NCI-H526 treated with DMSO at 0.1 percent for 48 hours (cell line): Measurements from ENCODE around the gene BMP8B.
"Not testable (repeated sequence)": the region's sequence is repeated elsewhere in the genome, so short reads cannot be mapped to it uniquely, and the experiment has no call there.

ENCODE experiments used
- DNase-seq: peaks from one replicate; lab custom pipeline; 2025; lab: John Stamatoyannopoulos, UW

The BMP8B gene, protein sequence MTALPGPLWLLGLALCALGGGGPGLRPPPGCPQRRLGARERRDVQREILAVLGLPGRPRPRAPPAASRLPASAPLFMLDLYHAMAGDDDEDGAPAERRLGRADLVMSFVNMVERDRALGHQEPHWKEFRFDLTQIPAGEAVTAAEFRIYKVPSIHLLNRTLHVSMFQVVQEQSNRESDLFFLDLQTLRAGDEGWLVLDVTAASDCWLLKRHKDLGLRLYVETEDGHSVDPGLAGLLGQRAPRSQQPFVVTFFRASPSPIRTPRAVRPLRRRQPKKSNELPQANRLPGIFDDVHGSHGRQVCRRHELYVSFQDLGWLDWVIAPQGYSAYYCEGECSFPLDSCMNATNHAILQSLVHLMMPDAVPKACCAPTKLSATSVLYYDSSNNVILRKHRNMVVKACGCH

GRCh38 chr1:39788758-39789570 is at the start of gene BMP8B:
Gene BMP8B (minus strand): TSS chr1:39788865. CDS start chr1:39788485, 380 bp downstream.
- peak; percentile 38 for DNase-seq

DNA sequence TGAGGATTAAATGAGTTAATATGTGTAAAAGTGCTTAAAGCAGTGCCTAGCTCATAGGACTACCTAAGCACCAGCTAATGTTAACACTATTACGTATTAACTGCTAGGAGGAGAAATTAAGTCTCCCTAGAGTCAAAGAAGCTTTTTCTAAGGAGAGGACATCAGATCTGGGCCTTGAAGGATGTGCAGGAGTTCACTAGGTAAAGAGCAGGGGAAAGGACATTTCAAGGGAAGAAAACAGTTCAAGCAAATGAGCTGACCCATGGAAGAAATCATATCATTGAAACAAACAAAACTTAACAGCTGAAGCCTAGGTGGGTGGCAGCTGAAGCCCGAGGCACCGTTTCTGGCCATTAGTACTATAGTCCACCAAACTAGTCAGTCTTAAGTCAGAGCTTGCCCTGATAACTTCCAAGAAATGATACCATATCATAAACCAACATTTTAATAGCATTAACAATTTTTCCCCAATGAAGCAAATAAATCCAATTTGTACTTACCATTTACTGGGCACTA is 48.0 kb upstream of the BMP8B start:
- DNase-seq = no peak

DNA sequence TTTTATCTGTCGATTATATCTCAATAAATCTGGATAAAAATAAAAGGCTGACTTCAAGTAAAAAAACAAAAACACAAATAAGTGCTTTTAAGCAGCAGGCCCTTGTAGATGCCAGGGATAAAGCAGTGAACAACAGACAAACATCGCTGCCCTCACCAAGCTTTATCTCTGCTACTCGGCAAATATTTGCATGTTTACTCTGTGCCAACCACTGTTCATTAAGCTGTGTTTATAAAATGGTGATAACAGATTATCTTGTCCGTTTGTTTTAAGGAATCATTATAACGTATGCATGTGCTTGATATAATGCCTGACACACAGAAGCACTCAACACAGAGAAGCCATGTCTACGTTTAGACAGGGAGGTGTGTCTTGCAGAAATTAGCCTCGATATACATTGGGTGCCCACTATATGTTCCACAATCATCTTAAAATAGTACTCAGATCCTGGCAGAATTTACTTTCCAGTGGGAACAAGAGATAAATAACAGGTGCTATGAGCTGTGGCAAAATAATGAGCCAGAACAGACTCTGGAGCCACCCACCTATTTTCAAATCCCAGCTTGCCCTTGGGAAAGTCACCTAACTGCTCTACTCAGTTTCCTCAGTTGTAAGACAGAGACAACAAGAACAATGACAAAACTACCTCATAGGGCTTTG is 47.4 kb upstream of the BMP8B start:
- DNase-seq = peak; percentile 18

- DNase-seq = no peak
These were observed 46.4 kb upstream of the BMP8B start for GRCh38 chr1:39835110-39835509.

DNA sequence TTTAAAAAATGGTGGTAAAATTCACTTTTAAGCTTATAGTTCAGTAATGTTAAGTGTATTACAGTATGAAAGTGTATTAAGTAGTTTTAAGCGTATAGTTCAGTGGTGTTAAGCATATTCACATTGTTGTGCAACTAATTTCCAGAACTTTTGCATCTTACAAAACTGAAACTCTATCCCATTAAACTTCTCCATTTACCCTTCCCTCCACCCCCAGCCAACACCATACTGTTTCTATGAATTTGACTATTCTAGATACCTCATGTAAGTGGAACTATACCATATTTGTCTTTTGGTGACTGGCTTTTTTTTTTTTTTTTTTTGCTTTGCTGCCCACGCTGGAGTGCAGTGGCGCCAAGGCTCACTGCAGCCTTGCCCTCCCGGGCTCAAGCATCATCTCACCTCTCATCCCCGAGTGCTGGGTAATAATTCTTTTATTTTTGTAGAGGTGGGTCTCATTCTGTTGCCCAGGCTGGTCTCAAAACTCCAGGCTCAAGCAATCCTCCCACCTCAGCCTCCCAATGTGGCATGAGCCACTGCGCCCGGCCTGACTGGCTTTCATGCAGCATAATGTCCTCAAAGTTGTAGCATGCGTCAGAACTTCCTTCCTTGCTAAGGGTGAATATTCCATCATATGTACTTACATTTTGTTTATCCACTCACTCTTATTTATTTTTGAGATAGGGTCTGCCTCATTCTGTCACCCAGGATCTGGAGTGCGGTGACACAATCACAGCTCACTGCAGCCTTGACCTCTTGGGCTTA is 45.1 kb upstream of the BMP8B start:
- DNase-seq = no peak

DNA sequence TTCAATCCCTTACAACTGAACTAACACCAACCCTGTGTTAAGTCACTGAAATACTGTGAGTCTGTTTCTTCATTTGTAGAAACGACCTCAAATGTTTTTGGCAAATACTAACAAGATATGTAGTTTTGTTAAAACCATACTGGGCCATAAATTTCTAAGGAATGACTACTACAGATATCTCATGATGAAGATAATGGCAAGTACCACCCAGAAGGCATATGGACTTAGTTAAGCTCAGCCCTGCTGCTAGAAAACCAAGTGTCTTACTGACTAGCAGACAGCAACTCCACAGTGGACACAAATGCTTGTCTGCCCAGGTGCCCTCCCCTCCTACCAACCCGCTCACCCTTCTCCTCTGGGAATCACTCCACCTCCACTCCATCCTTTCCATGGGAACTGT is 44.5 kb upstream of the BMP8B start:
- no peak for DNase-seq

GRCh38 chr1:39832294-39832693 is 43.6 kb upstream of the BMP8B start:
- DNase-seq = no peak

GRCh38 chr1:39829791-39830533 is 41.3 kb upstream of the BMP8B start:
- DNase-seq = no peak

- no peak for DNase-seq
These were observed 40.1 kb upstream of the BMP8B start for GRCh38 chr1:39828734-39829133.

DNA sequence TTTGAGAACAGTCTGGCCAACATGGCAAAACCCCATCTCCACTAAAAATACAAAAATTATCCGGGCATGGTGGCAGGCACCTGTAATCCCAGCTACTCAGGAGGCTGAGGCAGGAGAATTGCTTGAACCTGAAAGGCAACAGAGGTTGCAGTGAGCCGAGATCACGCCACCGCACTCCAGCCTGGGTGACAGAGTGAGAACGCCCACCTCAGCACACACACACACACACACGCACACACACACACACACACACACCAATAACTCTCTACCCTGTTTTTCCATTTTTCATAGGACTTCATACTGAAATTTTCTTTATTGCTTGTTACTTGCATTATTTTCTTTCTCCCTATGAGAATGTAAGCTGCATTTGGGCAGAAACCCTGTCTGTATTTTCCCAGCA is 39.6 kb upstream of the BMP8B start:
- not testable (repeated sequence) for DNase-seq

- no peak for DNase-seq
These were observed 38.5 kb upstream of the BMP8B start for GRCh38 chr1:39827201-39827600.

GRCh38 chr1:39826583-39826982 is 37.9 kb upstream of the BMP8B start:
- DNase-seq = no peak

DNA sequence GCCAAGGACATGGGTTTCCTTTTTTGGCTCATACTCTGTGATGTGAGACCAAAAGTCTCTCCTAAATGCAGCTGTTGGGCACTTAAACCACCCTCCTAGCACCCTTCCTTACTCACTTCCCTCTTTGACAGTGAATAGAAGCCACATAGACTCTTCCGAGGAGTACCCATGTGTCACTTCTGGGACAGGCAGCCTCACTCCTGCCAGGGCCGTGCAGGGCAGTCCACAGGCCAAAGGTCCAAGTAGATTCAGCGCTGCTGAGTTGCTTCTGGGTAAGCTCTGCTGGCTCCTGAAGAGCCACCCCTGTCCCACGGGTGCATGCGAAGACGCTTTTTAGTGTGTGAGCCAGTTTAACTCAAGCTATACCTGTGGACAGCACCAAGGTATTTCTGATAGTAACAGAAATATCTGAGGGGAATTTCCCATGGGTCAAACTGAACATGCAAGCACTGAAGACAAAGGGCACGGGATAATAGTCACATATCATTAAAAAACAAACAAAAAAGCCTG is 36.8 kb upstream of the BMP8B start:
- DNase-seq = no peak

DNA sequence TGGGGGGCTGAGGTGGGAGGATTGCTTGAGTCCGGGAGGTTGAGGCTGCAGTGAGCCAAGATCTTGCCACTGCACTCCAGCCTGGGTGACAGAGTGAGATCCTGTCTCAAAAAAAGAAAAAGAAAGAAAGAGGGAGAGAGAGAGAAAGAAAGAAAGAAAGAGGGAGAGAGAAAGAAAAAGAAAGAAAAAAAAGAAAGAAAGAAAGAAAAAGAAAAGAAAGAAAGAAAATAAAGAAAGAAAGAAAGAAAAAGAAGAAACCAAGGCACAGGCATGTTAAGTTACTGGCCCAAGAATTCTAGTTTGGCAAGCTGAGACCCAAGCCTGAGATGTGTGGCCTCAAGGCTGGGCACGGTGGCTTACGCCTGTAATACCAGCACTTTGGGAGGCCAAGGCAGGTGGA is 34.8 kb upstream of the BMP8B start:
- DNase-seq = not testable (repeated sequence)

DNA sequence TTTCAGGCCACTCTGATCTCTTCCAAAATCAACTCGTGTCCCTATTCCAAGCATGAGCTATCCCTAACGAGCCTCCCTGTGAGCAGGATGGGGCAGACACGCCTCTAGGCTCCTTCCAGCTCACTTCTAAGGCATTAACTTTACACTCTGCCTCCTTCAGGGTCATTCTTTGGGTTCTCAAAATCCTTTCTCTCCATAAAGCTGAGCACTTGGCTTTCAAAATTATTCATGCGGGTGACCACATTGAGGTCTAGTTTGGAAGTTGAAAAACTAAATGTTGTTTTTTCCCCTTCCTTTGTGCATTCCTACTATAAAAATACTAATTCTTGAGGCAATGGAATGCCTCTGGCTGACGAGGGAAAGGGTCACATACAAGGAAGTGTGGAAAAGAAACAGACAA is 33.5 kb upstream of the BMP8B start:
- DNase-seq = no peak

GRCh38 chr1:39819091-39819812 is 30.6 kb upstream of the BMP8B start:
- no peak for DNase-seq

DNA sequence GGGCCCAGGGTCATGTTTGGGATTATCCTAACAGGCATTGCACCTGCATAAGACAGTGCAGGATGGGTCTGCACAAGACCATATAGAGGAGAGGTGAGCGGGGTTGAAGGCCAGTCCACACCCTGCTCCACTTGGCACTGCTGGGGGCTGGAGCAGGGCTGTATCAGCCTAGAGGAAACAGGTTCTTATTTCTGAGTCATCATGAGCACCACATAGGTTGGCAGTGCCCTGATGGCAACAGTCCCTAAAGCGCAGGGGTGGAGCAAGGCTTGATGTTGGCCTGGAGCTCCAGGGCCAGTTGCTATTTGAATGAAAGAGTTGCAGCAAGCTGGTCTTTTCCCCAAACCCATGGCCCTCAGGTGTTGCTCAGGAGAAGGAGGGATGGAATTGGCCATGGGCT is 29.8 kb upstream of the BMP8B start:
- DNase-seq = no peak

DNA sequence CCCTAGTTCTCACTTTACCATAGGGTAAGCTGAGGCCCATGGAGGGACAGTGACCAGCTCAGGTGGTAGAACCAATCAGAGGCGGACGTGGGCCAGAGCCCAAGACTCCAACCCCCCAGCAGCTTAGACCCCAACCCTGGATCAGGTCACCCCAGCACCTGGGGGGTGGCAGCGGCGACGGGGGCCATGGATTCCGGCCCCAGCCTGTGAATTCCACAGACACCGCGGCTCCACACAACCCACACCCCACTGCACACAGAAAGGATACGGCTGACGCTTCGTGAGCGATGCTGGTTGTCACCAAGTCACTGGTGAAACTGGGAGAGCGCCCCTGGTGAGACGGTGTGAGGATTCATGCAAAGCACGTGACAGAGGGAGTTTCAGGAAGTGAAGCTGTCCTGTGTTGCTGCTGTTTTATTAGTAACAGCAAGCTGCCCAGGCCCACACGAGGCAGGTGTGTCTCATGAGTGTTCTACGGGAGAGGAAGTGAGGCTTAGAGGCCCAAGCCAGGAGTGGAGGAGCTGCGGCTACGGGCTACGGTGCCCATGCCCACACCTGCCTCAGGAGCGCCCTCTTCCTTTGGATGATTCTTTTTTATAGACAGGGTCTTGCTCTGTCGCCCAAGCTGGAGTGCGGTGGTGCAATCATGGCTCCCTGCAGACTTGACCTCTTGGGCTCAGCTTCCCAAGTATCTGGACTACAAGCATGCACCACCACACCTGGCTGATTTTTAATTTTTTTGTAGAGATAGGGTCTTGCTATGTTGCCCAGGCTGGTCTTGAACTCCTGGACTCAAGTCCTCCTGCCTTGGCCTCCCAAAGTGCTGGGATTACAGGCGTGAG is 28.6 kb upstream of the BMP8B start:
- peak; percentile 88 for DNase-seq

DNA sequence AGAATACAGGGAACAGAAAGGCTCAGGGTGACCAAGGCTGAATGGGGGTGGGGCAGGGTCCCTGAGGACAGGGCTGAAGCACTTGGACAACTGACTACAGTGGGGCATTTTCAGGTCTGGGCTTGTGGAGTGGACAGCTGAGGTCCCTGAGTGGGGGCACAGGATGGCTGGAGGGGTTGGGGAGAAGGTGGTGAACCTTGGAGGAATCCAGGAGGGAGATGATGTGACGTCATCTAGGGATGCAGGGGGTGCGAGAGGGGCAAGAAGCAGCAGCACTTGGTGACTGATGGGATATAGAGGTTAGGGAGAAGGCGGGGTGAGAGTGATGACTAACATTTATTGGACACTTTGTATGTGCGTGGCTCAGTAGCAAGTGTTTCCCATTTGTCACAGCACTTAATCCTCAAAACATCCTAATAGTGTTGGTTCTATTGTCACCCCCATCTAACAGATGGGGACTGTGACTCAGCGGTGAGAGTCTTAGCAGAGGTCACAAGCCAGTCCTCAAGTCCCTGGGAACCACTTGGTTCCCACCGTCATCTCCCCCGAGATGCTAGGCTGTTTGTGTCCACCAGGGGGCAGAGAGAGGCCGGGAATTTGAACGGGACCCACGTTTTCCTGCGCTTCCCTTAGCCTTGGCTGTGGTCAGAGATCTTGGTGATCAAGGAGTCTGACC is 27.9 kb upstream of the BMP8B start:
- peak; percentile 59 for DNase-seq
